GF-D8 (cell line): ENCODE measurements around the gene BAAT.
"Not testable (repeated sequence)": the region's sequence is repeated elsewhere in the genome, so short reads cannot be mapped to it uniquely, and the experiment has no call there.

ENCODE experiments used
- DNase-seq: peaks from one replicate; lab custom pipeline; 2025; lab: John Stamatoyannopoulos, UW

The BAAT gene

DNA sequence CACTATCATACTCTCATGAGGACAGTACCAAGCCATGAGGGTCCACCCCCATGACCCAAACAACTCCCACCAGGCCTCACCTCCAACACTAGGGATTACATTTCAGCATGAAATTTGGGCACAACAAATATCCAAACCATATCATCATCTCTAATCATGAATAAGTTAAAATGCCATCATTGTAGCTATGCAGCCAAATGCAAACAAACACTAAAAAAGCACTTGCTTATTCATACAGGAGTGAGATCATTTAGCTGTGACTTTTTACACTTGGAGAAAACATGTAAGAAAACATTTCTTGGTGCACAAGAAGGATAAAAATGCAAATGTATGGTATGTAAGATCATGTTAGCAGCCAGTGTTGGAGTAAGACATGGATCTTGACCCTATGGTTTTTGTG, 24.2 kb downstream of the BAAT start:
- DNase-seq = no peak

DNA sequence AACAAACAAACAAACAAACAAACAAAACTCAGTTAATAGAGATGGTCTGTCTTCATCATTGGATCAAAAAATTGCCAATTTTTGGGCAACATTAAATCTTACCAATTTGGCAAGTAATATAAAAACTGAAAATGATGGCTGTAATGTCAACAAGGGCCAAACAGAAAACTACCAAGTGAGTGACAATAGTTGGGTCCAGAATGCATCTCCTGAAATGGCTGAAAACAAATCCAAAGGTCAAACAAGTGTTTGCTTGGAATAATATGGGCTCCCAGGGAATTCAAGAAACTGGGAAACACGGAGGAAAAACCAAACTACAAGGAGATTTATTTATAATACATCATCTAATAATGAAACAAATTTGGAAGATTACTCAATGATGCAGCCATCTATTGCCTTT, 25.1 kb downstream of the BAAT start:
- no peak for DNase-seq

DNA sequence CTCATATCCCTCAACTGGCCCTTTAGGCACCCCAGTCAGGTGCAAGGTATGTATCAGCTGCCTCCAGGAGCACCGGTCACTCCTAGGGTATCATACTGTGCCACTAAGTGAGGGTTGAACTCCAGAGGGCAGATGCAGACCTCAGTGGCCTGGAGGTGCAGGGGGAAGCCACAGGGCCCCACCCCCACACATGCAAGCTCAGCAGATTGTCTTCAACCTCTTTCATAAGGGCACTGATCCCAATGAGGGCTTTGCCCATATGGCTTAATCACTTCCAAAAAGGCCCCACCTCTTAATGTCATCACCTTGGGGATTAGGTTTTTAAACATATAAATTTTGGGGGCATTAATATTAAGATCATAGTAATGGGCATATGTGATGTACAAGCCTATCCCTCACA, 28.2 kb downstream of the BAAT start:
- no peak for DNase-seq

DNA sequence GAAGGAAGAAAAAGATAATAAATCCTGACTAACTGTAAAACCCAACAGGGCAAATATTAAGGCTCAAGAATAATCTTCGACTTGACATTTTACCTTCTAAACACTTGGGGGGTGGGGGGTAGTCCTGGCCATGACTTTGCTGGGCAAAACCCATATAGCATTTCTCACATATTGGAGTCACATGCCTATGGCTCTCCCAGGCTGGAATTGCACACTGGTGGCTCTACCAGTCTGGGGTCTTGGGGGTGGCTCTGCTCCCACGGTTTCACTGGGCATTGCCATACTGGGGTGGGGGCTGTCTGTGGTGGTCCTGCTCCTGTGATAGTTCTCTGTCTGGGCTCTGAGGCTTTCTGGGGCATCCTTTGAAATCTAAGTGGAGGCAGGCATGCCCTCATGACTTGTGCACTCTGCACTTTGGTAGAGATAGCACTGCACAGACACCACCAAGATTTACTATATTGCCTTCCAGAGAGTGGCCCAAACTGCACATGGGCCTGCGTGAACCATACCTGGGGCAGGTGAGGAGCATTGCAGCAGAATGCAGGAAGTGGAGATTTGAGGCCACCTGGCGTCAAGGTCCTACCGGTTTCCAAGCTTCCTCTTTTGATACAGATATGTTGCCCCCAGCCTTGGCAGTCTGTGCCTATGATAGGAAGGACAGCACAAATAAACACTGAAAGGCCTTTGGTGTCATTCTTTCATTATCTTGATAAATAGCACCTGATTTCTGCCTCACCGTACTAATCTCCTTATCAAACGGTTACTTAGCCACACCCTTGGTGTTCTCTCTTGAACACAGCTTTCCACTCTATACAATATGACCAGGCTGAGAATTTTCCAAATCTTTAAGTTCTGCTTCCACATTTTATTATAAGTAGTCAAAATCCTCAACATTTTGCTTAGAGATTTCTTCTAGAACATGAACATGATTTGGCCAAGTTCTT, 29.8 kb downstream of the BAAT start:
- DNase-seq = no peak

DNA sequence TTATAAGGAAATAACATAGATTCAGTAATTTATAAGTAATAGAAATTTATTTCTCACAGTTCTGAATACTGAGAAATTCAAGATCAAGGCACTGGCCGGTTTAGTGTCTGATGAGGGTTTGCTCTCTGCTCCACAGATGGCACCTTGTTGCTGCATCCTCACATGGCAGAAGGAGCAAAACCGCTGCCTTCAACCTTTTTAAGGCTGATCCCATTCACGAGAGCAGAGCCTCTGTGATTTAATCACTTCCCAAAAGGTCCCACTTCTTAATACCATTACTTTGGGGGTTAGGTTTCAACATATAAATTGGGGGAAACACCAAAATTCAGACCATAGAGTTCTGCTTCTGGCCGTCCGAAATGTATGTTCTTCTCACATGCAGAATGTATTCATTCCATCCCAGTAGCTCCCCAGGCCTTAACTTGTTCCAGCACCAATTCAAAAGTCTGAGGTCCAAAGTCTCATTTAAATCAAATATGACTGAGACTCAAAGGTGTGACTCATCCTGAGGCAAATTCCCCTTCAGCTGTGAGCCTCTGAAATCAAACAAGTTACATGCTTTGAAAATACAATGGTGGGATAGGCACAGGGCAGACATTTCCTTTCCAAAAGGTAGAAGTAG, 30.6 kb downstream of the BAAT start:
- DNase-seq = no peak

DNA sequence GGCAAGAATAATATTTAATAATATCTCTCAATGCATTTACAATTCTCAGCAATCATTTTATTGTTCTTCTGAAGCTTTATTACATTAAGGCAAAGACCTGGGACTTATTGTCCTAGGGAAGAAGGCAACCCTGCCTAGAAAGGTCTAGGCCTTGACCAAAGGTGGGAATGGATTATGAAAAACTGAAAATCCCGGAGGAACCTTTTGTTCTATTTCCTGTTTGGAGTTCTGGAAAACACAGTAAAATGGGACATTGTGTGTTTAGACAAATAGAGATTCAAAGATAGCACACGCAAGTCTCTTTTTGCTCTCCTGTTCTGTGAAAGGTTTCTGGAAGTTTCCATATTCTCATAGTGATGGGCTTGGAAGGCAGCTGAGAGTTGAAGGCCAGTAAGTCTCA, 31.1 kb downstream of the BAAT start:
- no peak for DNase-seq

DNA sequence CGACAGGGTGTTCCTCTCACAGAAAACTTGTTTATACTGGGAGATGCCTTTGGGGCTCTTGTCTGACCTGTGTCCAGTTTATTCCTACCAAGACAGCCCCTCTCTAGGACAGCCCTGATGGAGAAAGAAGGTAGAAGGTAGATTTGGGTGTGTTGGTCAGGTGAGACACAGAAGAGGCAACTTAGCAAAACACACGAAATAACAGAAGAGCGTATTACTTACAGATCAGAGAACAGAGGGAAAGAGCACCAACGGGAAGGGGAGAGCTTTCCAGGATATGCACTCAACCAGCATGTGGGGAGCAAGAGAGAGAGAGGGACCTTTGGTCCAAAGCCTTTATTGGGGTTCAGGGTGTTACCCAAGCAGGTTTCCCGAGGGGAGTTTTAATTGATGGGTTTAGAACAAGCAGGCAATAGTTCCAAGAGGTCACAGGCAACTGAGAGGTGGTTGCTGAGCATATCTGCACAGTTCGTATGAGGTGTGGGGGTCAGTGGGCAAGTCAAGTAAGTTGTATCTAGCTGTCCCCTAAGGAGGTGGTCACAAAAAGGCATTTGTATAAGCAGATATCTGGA, 31.8 kb downstream of the BAAT start:
- DNase-seq = no peak

DNA sequence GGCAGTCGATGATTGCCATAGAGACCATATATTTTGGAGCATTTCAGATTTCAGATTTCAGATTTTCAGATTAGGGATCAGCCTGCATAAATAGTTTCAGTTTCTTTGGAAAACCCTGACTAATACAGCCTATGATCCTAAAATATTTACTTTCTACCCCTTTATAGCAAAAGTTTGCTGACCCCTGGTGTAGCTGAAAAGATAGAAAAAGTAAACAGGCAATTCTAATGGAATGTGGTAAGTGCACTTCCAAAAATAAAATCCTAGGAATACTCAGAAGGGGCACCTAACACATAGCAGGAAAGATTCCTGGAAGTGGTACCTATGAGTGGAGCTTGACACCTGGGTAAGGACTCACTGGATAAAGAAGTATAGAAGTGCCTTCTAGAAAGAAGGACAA, 34.5 kb downstream of the BAAT start:
- DNase-seq = no peak

DNA sequence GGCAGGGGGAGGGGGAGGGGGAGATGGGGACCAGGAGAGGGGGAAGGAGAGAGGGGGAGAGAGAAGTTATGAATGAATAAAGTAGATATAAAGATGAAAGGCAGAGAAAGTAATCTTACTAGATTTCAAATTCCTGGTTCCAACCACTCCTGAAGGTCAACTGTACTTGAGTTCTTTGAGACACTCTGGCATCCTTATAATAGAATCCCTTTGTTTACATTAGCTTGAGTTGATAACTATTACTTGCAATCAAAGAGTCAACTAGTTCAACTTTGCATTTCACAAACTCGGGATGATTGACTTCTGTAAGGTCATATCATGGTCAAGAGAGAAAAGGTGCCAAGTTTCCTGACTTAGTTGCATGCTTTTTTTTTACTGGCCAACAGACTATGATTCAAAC, 42.2 kb downstream of the BAAT start:
- no peak for DNase-seq

DNA sequence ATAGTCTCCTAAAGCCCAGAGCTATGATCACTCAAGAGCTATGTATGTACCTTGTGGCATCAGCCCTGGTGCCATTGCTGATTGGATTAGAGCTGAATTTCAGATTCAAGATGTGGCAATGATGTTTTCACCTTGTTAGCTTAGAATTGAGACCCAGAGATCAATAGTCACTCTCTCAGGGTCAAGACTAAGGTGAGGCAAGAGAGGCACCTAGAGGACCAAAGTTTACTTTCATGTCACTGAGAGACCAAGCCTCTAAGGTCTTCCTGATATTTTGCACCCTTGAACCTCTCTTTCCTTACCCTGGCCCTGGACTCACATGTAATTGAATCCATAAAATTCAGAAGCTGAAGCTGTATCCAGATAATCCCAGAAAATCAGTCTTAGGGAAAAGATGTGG, 42.8 kb downstream of the BAAT start:
- DNase-seq = no peak

DNA sequence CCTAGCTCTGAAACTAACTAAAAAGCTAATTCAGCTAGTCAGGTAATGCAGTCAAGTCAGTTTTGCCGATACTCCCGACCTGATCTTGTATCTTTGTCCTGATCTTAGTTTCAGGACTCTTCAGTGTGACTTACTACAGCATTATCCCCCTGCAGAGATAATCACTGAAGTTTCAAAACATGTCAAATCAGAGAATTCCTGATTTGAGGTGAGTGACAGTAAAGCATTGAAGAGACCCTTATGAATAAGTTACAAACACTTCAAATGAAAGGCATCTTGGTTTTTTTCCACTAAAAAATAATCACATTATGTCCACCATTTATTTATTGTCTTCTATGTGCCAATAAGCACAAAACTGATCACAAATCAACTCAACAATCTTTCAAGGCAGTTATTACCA, 47.6 kb downstream of the BAAT start:
- no peak for DNase-seq

DNA sequence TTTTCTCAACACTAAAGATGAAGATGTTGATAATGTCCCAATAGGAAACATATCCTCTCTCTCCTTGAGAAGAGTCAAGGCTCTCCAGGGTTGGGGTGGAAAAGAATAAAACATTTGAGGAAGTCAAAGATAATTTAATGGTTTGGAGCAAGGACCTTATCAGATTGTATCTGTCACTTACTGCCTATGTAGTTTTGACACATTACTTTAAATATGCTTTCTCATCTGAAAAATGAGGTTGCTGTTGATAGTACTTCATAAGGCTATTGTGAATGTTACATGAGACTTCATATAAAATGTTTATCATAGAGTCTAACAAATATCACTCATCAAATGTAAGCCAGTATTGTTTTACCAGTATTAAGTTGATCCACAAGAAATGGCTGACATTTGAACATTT, 48.7 kb downstream of the BAAT start:
- no peak for DNase-seq

DNA sequence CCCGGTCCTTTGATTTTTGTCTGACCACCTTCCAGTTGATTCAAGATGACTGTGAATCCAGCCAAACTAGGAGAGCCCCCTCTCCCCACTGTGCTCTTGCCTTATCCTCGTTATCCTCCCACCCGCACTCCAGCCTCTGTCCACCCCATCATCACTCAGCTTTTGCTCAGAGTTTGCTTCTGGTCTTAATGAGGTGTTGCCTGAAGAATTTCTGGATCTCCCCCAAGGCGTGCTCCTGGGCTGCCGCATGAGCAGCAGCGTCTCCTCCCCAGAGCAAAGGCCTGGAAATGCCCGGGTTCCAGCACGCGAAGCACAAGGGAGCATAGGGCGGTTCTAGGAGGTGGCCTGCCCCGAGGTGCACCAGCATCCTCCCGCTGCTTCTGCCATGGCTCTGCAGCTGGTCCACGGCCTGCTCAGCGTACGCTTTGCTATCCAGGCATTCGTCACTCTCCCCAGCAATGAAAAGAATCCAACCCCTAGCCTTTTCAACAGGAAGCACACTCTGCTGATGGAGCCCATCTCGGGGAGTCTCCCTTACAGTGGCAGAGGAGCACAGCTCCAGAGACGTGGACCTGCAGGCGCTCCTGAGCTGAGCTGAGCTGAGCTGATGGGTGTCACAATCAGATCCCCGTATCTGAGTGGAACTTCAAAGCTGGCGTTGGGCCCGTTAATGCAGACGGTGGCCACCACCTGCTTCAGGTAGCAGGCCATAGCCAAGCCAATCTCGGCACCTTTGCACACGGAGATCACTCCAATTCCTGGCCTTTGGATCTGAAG, 50.7 kb downstream of the BAAT start:
- no peak for DNase-seq

DNA sequence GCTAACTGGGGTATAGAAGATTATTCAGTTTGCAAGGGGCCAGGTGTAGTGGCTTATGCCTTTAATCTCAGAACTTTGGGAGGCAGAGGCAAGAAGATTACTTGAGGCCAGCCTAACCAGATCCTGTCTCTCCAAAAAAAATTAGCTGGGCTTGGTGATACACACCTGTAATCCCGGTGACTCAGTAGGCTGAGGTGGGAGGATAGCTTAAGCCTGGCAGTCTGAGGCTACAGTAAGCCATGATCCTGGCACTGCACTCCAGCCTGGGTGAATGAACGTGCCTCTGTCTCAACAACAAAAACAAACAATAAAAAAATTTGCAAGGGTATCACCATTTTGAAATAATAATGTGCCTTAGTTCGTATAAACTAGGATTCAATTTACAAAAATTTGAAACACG, 51.3 kb downstream of the BAAT start:
- no peak for DNase-seq

DNA sequence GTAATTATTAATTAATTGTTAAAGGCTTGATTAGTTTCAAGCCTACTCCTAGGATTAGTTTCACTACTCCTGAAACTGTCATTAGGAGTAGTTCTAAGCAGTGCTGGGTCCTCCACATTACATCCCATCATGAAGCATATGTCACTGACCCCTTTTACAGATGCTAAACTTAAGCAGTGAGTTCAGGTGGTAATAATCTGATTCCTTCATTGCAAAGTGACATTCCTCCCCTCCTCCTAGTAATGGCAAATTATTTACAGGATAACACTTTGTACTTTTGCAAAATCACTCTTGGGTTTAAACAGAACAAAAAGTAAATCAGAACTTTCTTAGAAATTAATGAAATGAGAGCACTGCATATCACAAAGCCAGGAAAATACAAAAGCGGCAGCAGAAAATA, 52.4 kb downstream of the BAAT start:
- DNase-seq = no peak

DNA sequence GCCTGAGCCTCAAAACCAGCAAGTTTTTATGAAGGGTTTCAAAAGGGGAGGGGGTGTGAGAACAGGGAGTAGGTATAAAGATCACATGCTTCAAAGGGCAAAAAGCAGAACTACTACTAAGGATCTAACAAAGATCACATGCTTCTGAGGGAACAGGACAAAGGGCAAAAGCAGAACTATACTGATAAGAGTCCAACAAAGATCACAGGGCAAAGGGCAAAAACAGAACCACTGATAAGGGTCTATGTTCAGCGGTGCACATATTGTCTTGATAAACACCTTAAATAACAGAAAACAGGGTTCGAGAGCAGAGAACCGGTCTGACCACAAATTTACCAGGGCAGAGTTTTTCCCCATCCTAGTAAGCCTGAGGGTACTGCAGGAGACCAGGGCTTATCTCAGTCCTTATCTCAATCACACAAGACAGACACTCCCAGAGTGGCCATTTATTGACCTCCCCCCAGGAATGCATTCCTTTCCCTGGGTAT, 57.3 kb downstream of the BAAT start:
- not testable (repeated sequence) for DNase-seq

DNA sequence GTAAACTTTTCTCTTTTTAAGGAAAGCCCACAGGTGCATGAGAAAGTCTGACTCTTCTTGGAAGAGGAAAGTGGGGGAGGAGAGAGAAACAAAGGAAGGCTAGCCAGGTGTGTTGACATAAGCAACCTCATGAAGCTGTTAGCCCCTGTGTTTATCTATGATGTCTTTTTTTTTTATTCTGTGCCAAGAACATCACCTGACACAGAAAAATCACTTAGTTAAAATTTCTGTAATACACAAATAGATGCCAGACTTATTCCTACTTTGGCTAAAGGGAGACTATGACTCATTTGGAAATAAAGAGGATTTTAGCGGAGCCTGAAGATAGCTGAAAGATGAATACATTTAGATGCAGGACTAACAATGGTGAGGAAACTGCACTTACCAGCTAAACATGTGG, 58.3 kb downstream of the BAAT start:
- DNase-seq = no peak

DNA sequence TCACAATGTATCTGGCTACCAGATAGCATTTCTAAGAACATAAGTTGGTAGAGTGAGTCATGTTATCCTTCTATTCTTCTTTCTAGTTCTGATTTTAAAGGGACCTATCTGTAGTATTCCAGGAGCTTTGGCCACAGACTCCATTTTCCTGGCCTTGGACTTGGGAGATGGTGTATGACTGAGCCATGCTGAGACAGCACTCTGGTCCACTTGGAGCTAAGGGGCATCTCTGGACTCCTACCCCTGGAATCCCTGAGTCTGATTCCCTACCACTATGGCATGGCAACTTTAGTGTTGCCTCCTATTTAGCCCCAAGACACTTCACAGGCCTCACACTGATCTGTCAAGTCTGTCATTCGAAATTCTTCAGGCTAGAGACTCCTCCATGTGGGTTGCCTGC, 58.8 kb downstream of the BAAT start:
- no peak for DNase-seq

DNA sequence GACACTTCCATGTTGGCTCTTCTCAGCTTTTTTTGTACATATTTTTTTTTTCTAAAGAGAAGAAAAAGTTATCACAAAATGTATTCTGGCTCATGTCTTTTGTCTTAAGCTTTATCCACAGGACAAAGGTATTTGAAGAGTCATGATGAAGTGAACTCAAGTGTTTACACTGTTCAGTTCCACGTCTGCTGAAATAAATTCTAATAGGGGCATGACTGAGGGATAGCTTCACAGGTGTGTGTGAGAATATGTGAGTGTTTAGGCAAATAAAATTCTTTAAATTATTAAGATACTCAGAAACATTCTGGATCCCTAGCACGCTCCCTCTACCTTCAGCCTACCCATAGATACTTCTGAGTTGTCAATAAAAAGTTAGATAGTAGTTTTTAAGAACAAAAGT, 59.8 kb downstream of the BAAT start:
- no peak for DNase-seq

DNA sequence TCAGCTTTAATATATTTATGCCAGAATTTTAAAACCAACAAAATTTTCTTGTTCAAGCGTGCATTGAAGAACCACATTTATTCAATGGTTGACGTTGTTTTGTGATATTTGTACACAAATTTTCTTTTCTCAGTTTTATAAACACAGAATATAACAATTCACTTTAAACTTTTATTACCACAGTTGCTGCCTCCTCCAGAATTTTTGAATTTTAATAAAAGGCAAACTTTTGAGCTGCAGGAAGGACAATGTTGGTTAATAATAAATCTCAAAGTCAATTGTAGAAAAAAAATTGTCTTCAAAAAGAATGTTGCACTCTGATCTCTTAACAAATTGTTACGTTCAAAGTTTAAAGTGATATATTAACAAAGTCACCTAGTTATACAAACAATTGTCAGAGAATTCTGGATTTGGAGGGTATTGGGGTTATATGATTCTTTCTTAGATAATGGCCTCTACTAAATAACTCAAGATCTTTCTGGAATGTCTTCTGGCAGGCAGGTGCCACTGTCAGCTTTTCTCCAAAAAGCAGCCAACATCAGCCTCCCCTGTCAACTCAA, 60.5 kb downstream of the BAAT start:
- DNase-seq = no peak

DNA sequence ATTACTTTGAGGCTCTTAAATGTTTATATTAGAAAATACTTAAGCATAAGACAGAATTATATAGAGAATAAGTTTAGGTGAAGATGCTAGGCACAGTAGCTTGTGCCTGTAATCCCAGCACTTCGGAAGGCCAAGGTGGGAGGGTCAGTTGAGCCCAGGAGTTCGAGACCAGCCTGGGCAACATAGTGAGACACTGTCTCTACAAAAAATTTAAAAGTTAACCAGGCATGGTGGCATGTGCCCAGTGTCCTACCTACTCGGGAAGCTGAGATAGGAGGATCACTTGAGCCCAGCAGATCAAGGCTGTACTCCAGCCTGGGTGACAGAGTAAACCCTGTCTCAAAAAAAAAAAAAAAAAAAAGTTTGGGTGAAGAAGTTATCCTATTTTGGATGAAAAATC, 61.7 kb downstream of the BAAT start:
- DNase-seq = no peak

DNA sequence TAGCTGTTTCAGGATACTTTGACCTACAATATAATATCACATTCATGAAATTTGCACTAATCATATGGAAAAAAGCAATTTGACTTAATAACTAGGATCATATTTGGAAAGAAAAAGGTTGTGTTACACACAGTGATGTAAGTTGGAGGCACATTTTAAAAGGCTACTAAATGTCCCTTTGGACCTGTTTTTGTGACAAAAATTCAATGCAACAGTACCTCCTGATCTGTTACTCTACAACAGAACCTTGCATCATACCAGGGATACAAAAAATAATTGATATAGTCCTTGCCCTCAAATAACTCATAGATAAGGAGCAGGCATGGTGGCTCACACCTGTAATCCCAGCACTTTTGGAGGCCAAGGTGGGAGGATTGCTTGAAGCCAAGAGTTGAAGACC, 67.1 kb downstream of the BAAT start:
- DNase-seq = no peak
